Gastrocnemius medialis (tissue), 4 donors: ENCODE results near the gene VIPR2.

Source experiments
- CTCF ChIP-seq, 5 experiments: fragments of 450-650 bp in 3 of 5; fragments of 200-600 bp in 2 of 5; sonication (generic) in 2 of 5; IDR thresholded peaks in 4 of 5; conservative IDR thresholded peaks in 1 of 5; 1 replicate in 4 of 5; 2 replicates in 1 of 5; pipeline ENCODE4 v1.5.1; 2016 to 2019; ENCODE audit warnings: antibody characterized with exemption in 5 of 5, mild to moderate bottlenecking in 3 of 5, moderate library complexity in 3 of 5
- POLR2A ChIP-seq, 2 donors: fragments of 450-650 bp; IDR thresholded peaks; one replicate each; pipeline ENCODE4 v1.6.1; 2017; ENCODE audit warnings: antibody characterized with exemption in 2 of 2, mild to moderate bottlenecking in 2 of 2, moderate library complexity in 2 of 2

GRCh38 chr7:159001811-159002210 lies 142.9 kb downstream of the VIPR2 start:
- TF ChIP-seq POLR2A (IDR thresholded peaks at IDR 0.05) (no peak), CTCF (IDR thresholded peaks at IDR 0.05 in 4 of 5, conservative IDR thresholded peaks at IDR 0.05 in 1 of 5) (no peak)
